Hepatocyte (in vitro differentiated cells): ENCODE measurements around the gene MAN1B1.
A peak's percentile ranks its signal among the peaks of the same experiment; 100 is the strongest.

Experiments used
- EZH2 ChIP-seq: fragments of 200-600 bp; sonication (generic); IDR thresholded peaks from 2 replicates; pipeline ENCODE4 v1.6.1; 2016; ENCODE audit warnings: antibody characterized with exemption, mild to moderate bottlenecking, borderline replicate concordance
- EZH2phosphoT487 ChIP-seq: fragments of 200-600 bp; sonication (generic); IDR thresholded peaks from one replicate; pipeline ENCODE4 v1.6.1; 2018; ENCODE audit warnings: antibody characterized with exemption, mild to moderate bottlenecking, low read depth, moderate library complexity; ENCODE audit not compliant: unreplicated experiment, severe bottlenecking
- TF ChIP-seq, protein P1 (sequence below): fragments of 200-600 bp; sonication (generic); IDR thresholded peaks from 2 replicates; pipeline ENCODE4 v1.5.1; 2016; ENCODE audit warnings: antibody characterized with exemption, mild to moderate bottlenecking; ENCODE audit not compliant: poor library complexity

DNA sequence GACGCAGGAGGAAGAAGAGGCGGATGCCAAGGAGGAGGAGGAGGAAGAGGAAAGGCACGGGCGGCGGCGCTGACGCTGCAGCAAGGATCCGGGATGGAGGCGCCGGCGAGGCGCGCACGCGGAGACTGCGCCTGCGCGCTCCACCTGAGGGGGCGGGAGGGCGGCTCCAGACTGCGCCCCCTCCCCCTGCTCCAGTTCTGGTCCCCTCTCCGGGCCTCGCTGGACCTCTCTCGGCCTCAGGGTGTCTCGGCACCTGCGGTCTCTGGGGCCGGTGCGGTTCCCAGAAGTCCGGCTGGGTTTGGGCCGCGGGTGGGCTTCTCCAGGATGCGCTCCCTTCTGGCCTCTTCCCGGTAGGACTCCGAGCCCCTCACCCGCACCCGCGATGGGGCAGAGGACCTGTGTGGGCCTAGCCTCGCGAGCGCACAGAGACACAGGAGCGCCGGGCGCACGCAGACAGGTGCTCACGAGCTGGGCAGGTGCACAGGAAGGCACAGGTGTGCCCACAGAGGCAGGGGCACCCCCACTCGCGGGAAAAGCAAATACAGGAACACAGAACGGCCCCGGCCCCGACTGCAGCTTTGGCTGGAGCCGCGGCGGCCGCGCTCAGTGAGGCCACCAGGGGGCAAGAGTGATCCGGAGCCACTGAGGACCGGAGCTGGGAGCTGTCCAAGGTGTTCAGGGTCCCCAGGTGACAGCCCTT, 40.5 kb upstream of the MAN1B1 start, which contains the start of gene NPDC1:
- TF ChIP-seq, protein P1, sequence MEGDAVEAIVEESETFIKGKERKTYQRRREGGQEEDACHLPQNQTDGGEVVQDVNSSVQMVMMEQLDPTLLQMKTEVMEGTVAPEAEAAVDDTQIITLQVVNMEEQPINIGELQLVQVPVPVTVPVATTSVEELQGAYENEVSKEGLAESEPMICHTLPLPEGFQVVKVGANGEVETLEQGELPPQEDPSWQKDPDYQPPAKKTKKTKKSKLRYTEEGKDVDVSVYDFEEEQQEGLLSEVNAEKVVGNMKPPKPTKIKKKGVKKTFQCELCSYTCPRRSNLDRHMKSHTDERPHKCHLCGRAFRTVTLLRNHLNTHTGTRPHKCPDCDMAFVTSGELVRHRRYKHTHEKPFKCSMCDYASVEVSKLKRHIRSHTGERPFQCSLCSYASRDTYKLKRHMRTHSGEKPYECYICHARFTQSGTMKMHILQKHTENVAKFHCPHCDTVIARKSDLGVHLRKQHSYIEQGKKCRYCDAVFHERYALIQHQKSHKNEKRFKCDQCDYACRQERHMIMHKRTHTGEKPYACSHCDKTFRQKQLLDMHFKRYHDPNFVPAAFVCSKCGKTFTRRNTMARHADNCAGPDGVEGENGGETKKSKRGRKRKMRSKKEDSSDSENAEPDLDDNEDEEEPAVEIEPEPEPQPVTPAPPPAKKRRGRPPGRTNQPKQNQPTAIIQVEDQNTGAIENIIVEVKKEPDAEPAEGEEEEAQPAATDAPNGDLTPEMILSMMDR: peak; percentile 79
- TF ChIP-seq EZH2phosphoT487: no peak
- TF ChIP-seq EZH2: no peak
